Measurements from ENCODE around the gene AKIRIN2. TPM values are rescaled to one million over a fixed set of nuclear protein-coding genes. Genes with fewer than 3 reads are reported as not detected.
A peak's percentile ranks its signal among the peaks of the same experiment; 100 is the strongest.

The AKIRIN2 gene
- polyA plus RNA-seq, 1 donor (not counting 4 experiments of a cell fraction or from before 2014, with no cell fraction given), result 24.6 TPM

- TF ChIP-seq EZH2 (IDR thresholded peaks at IDR 0.05; ENCODE audit: low read length) (no peak), CTCF (optimal IDR thresholded peaks at IDR 0.05 in 1 of 3, IDR thresholded peaks at IDR 0.05 in 1 of 3, conservative IDR thresholded peaks at IDR 0.05 in 1 of 3; ENCODE audit: extremely low read depth in 1 of 3, insufficient read depth in 2 of 3, low read length in 3 of 3) (no peak)
- no peaks in the 10 kb centered on the region for H3K36me3 ChIP-seq (ENCODE audit: control insufficient read depth in 2 of 2, extremely low read depth in 1 of 2, insufficient read depth in 2 of 2, low read length in 2 of 2)
- no peak overlapping the region for H2AFZ ChIP-seq (ENCODE audit: control insufficient read depth, low read length)
- peaks cover 12% of the 10 kb centered on the region for H3K4me1 ChIP-seq (ENCODE audit: control insufficient read depth, extremely low read depth, insufficient read depth, low read length)
- H3K4me3 ChIP-seq (ENCODE audit: control insufficient read depth in 2 of 3, extremely low read depth in 1 of 3, insufficient read depth in 2 of 3, low read depth in 1 of 3, low read length in 3 of 3), result no peak overlapping the region
- no peaks in the 10 kb centered on the region for H4K20me1 ChIP-seq (ENCODE audit: control insufficient read depth, extremely low read depth, insufficient read depth, low read length)
- dilution Hi-C loops (cut with MboI; ENCODE audit: extremely low pct_ligation_motif_present, low sequenced_read_pairs), result no loop called here
- FAIRE-seq (no peak), DNase-seq (ENCODE audit: low read depth, low spot score) (no peak)
- H3K9ac ChIP-seq (ENCODE audit: control insufficient read depth, extremely low read depth, insufficient read depth, low read length), result no peak overlapping the region
- H3K79me2 ChIP-seq (ENCODE audit: control insufficient read depth, insufficient read depth, low read length), result no peaks in the 10 kb centered on the region
- no peak overlapping the region for H3K27ac ChIP-seq (ENCODE audit: control insufficient read depth, insufficient read depth, low read length)
- no peaks in the 10 kb centered on the region for H3K9me3 ChIP-seq (ENCODE audit: control insufficient read depth, low read depth, low read length)
- no peak overlapping the region for H3K4me2 ChIP-seq (ENCODE audit: control insufficient read depth, extremely low read depth, insufficient read depth, low read depth, low read length)
- H3K9me1 ChIP-seq (ENCODE audit: control insufficient read depth, extremely low read depth, insufficient read depth, low read length), result no peaks in the 10 kb centered on the region
- H3K27me3 ChIP-seq (ENCODE audit: control insufficient read depth, extremely low read depth, insufficient read depth, low read length), result no peaks in the 10 kb centered on the region
Observed at GRCh38 chr6:87736809-87737540, 34.9 kb upstream of the AKIRIN2 start.

- Histone ChIP-seq H3K9me1 (ENCODE audit: control insufficient read depth, extremely low read depth, insufficient read depth, low read length) (peaks cover 2% of the 10 kb centered on the region), H3K9ac (ENCODE audit: control insufficient read depth, extremely low read depth, insufficient read depth, low read length) (peak overlapping the region; percentile 59), H3K4me2 (ENCODE audit: control insufficient read depth, extremely low read depth, insufficient read depth, low read depth, low read length) (peak overlapping the region; percentile 83), H4K20me1 (ENCODE audit: control insufficient read depth, extremely low read depth, insufficient read depth, low read length) (no peaks in the 10 kb centered on the region), H3K4me1 (ENCODE audit: control insufficient read depth, extremely low read depth, insufficient read depth, low read length) (peaks cover 45% of the 10 kb centered on the region), H3K9me3 (ENCODE audit: control insufficient read depth, low read depth, low read length) (no peaks in the 10 kb centered on the region), H3K27me3 (ENCODE audit: control insufficient read depth, extremely low read depth, insufficient read depth, low read length) (no peaks in the 10 kb centered on the region), H3K27ac (ENCODE audit: control insufficient read depth, insufficient read depth, low read length) (peak overlapping the region; percentile 96), H3K79me2 (ENCODE audit: control insufficient read depth, insufficient read depth, low read length) (no peaks in the 10 kb centered on the region), H3K4me3 (ENCODE audit: control insufficient read depth in 2 of 3, extremely low read depth in 1 of 3, insufficient read depth in 2 of 3, low read depth in 1 of 3, low read length in 3 of 3) (peak overlapping the region in 2 of 3 experiments; percentile 9 to 26), H3K36me3 (ENCODE audit: control insufficient read depth in 2 of 2, extremely low read depth in 1 of 2, insufficient read depth in 2 of 2, low read length in 2 of 2) (no peaks in the 10 kb centered on the region), H2AFZ (ENCODE audit: control insufficient read depth, low read length) (no peak overlapping the region)
- TF ChIP-seq EZH2 (IDR thresholded peaks at IDR 0.05; ENCODE audit: low read length) (no peak), CTCF (optimal IDR thresholded peaks at IDR 0.05 in 1 of 3, IDR thresholded peaks at IDR 0.05 in 1 of 3, conservative IDR thresholded peaks at IDR 0.05 in 1 of 3; ENCODE audit: extremely low read depth in 1 of 3, insufficient read depth in 2 of 3, low read length in 3 of 3) (no peak)
- dilution Hi-C loops (cut with MboI; ENCODE audit: extremely low pct_ligation_motif_present, low sequenced_read_pairs), result no loop called here
- FAIRE-seq, result peak; percentile 74
- DNase-seq (ENCODE audit: low read depth, low spot score), result peak; percentile 83
Observed at GRCh38 chr6:87731818-87732661, 30.0 kb upstream of the AKIRIN2 start.

Data from keratinocyte (primary cell).